GM06990 (cell line): ENCODE data around the gene SYT11.

Experiments used
- DNase-seq: peaks from one replicate; pipeline ENCODE4 v3.0.0-alpha.2; 2011; ENCODE audit not compliant: insufficient read length; ENCODE audit errors: extremely low read depth
- H3K27me3 ChIP-seq: replicated peaks from 2 replicates; pipeline ENCODE4 v1.6.0; 2011; ENCODE audit warnings: low read length; ENCODE audit not compliant: control insufficient read depth, insufficient read depth
- H3K36me3 ChIP-seq: 2 replicates; pipeline ENCODE4 v1.5.1; 2011; ENCODE audit warnings: low read length; ENCODE audit not compliant: control insufficient read depth, insufficient read depth
- H3K4me3 ChIP-seq: replicated peaks from 2 replicates; pipeline ENCODE4 v1.5.1; 2011; ENCODE audit warnings: low read depth, mild to moderate bottlenecking, control low read depth, low read length
- CTCF ChIP-seq: IDR thresholded peaks from 2 replicates; pipeline ENCODE4 v1.5.1; 2011; ENCODE audit warnings: low read length, control low read depth, mild to moderate bottlenecking, inconsistent platforms; ENCODE audit not compliant: insufficient read depth, poor library complexity, severe bottlenecking

SYT11 gene

GRCh38 chr1:155932487-155932886, 73.1 kb downstream of the SYT11 start:
- H3K4me3 ChIP-seq: peak overlapping the region; percentile 24; the same call in 1 of the 2 replicates
- H3K27me3 ChIP-seq: no peaks in the 10 kb centered on the region
- peaks cover 6% of the 10 kb centered on the region for H3K36me3 ChIP-seq
- no peak for DNase-seq
- TF ChIP-seq CTCF: no peak

GRCh38 chr1:155933591-155934096, 74.3 kb downstream of the SYT11 start:
- no peaks in the 10 kb centered on the region for H3K27me3 ChIP-seq
- no peak for DNase-seq
- H3K36me3 ChIP-seq: peaks cover 6% of the 10 kb centered on the region
- TF ChIP-seq CTCF: no peak
- peak overlapping the region; percentile 95 for H3K4me3 ChIP-seq

GRCh38 chr1:155934097-155934935, 74.9 kb downstream of the SYT11 start, which contains the start of gene KHDC4:
Gene KHDC4, minus strand, starts transcription at chr1:155934413. Its CDS starts 40 bp downstream, at chr1:155934373.
- TF ChIP-seq CTCF: peak; percentile 6
- peak; percentile 93 for DNase-seq
- Histone ChIP-seq H3K4me3 (peak within 1 kb of the TSS; percentile 95), H3K27me3 (no peaks in the 10 kb centered on the region), H3K36me3 (peaks cover 6% of the 10 kb centered on the region)
